HG03175 (cell line): ENCODE measurements around the gene MTERF2.

Source experiments
- ATAC-seq: cut with Tn5 transposase; IDR thresholded peaks from one replicate; pipeline ENCODE4 v1.9.1; 2021; ENCODE audit warnings: mild to moderate bottlenecking, moderate library complexity; ENCODE audit not compliant: unreplicated experiment

Gene MTERF2

GRCh38 chr12:106954462-106955376, 32.2 kb downstream of the MTERF2 start:
- peak; percentile 7 for ATAC-seq

- no peak for ATAC-seq
Observed at GRCh38 chr12:106953352-106954250, 33.3 kb downstream of the MTERF2 start.

- ATAC-seq: no peak
Observed at GRCh38 chr12:106950591-106950990, 36.4 kb downstream of the MTERF2 start.

GRCh38 chr12:106947461-106947860, 39.5 kb downstream of the MTERF2 start:
- no peak for ATAC-seq

GRCh38 chr12:106945261-106945851, 41.6 kb downstream of the MTERF2 start:
- ATAC-seq: no peak

GRCh38 chr12:106942775-106943174, 44.2 kb downstream of the MTERF2 start:
- ATAC-seq: no peak

GRCh38 chr12:106941481-106942156, 45.3 kb downstream of the MTERF2 start:
- ATAC-seq: no peak

- ATAC-seq: no peak
Observed at GRCh38 chr12:106934277-106934676, 52.7 kb downstream of the MTERF2 start.
